ENCODE results near the gene TAGAP. TPM values are rescaled to one million over a fixed set of nuclear protein-coding genes. Genes with fewer than 3 reads are reported as not detected.

The TAGAP gene
- total and polyA plus RNA-seq, 4 experiments from 2014 or later = 160 to 276 (median 188) TPM

DNA sequence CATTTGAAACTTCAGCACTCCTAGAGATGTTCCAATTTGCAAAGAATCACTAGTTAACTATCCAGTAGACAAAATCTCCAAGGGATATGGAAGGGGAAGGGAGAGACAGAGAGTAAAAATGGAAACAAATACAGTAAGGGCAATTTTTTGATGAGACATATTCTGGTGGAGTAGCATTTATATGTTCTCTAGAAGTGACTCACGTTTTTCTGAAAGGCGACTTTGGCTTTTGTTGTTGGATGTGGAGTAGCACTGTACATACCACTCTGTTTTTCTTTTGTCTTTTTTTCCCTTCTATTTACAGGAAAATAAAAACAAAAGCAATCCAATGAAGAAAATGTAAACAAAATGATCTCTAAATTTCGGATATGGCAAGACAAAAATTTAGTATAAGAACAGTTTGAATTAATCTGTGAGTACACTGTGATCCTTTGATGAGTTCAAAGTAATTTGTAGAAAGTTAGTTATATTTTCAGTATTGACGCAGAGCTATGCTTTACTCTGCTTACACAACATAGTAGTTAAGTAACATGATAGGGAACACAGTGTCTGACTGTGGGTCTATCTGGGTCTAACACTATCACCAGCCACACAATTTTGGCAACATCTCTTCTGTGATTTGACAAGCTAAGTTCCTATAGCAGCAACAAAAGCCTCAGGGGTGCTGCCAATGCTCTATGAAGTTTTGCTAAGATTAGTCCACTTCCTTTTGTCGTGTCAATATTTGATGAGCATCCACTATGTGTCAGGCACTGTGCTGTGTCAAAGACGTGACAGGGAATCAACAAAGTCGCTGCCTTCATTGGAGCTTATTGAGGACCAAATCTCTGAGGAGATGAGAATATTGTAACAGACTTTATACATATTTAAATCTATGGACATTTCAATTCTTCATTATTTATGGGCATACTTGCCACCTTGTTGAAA is 27.3 kb upstream of the TAGAP start:
- H3K4me1 ChIP-seq (ENCODE audit: insufficient read depth, low read length) = peaks cover 13% of the 10 kb centered on the region
- H3K9me3 Mint-ChIP-seq = peaks cover 0 to 5% (median 0%) of the 10 kb centered on the region in 8 donors
- no peaks in the 10 kb centered on the region for H3K36me3 ChIP-seq (ENCODE audit: insufficient read depth, low read length)
- H3K9me3 ChIP-seq (ENCODE audit: control insufficient read depth in 1 of 2, low read length in 2 of 2) = no peaks in the 10 kb centered on the region
- ChIA-PET POLR2A (ENCODE audit: partially characterized antibody) (interaction anchor here (0.8 to 5.4 kb wide), 4 partner anchors 7 to 29 kb away, joined by 3 to 53 read pairs (median 3); no protein-coding TSS in a partner anchor), CTCF (ENCODE audit: partially characterized antibody) (interaction anchor here (1.0 to 1.2 kb wide), 2 partner anchors 10 to 26 kb away, joined by 3 read pairs; no protein-coding TSS in a partner anchor)
- H3K4me1 Mint-ChIP-seq = peaks cover 21 to 37% (median 29%) of the 10 kb centered on the region in 4 donors
- intact Hi-C loops (cut with micrococcal nuclease) = no loop called here
- H3K27ac ChIP-seq (ENCODE audit: low read depth, low read length) = no peak overlapping the region
- no peaks in the 10 kb centered on the region for H3K27me3 ChIP-seq (ENCODE audit: insufficient read depth, low read length)
- no peak overlapping the region for H3K27ac Mint-ChIP-seq
- peaks cover 3% of the 10 kb centered on the region in 2 donors for H3K27me3 Mint-ChIP-seq
- no peak overlapping the region for H3K4me3 ChIP-seq (ENCODE audit: low read length in 2 of 2)
- H3K4me3 Mint-ChIP-seq = no peak overlapping the region
- no peaks in the 10 kb centered on the region for H3K36me3 Mint-ChIP-seq
- no peak for DNase-seq

GRCh38 chr6:159068904-159069578 is 24.2 kb upstream of the TAGAP start:
- ChIA-PET POLR2A (ENCODE audit: partially characterized antibody) (interaction anchor here (0.6 to 17.1 kb wide), 2 partner anchors 29 to 39 kb away, joined by 3 to 564 read pairs; partner anchors contain the start of gene TAGAP), CTCF (ENCODE audit: partially characterized antibody) (no interaction called here)
- intact Hi-C loops (cut with micrococcal nuclease) = no loop called here
- no peak for DNase-seq
- no peak overlapping the region for H3K4me3 ChIP-seq (ENCODE audit: low read length in 2 of 2)
- Mint-ChIP-seq H3K27ac (peak overlapping the region in 4 of 7 donors; percentile 10 to 70 (median 32)), H3K9me3 (peaks cover 0 to 2% (median 0%) of the 10 kb centered on the region in 8 donors), H3K4me1 (peaks cover 35 to 47% (median 44%) of the 10 kb centered on the region in 4 donors), H3K27me3 (peaks cover 3% of the 10 kb centered on the region in 2 donors), H3K4me3 (no peak overlapping the region), H3K36me3 (no peaks in the 10 kb centered on the region)
- H3K4me1 ChIP-seq (ENCODE audit: insufficient read depth, low read length) = peaks cover 34% of the 10 kb centered on the region
- no peaks in the 10 kb centered on the region for H3K27me3 ChIP-seq (ENCODE audit: insufficient read depth, low read length)
- H3K36me3 ChIP-seq (ENCODE audit: insufficient read depth, low read length) = no peaks in the 10 kb centered on the region
- no peaks in the 10 kb centered on the region for H3K9me3 ChIP-seq (ENCODE audit: control insufficient read depth in 1 of 2, low read length in 2 of 2)
- H3K27ac ChIP-seq (ENCODE audit: low read depth, low read length) = no peak overlapping the region

GRCh38 chr6:159067334-159067733 is 22.5 kb upstream of the TAGAP start:
- POLR2A ChIA-PET (ENCODE audit: partially characterized antibody) = interaction anchor here (0.9 to 17.1 kb wide), 4 partner anchors 7 to 58 kb away, joined by 3 to 564 read pairs (median 28); partner anchors contain the start of gene TAGAP
- Histone ChIP-seq H3K4me3 (ENCODE audit: low read length in 2 of 2) (no peak overlapping the region), H3K36me3 (ENCODE audit: insufficient read depth, low read length) (no peaks in the 10 kb centered on the region), H3K27ac (ENCODE audit: low read depth, low read length) (no peak overlapping the region), H3K27me3 (ENCODE audit: insufficient read depth, low read length) (no peaks in the 10 kb centered on the region), H3K4me1 (ENCODE audit: insufficient read depth, low read length) (peaks cover 51% of the 10 kb centered on the region), H3K9me3 (ENCODE audit: control insufficient read depth in 1 of 2, low read length in 2 of 2) (no peaks in the 10 kb centered on the region)
- Mint-ChIP-seq H3K27ac (peak overlapping the region; percentile 3 to 83 (median 48)), H3K36me3 (no peaks in the 10 kb centered on the region), H3K4me1 (peaks cover 51 to 64% (median 57%) of the 10 kb centered on the region in 4 donors), H3K4me3 (peak overlapping the region in 3 of 8 donors; percentile 34 to 60 (median 39)), H3K9me3 (peaks cover 0 to 2% (median 0%) of the 10 kb centered on the region in 8 donors), H3K27me3 (no peaks in the 10 kb centered on the region)
- intact Hi-C loops (cut with micrococcal nuclease) = no loop called here
- CTCF ChIA-PET (ENCODE audit: partially characterized antibody) = no interaction called here
- DNase-seq = no peak

DNA sequence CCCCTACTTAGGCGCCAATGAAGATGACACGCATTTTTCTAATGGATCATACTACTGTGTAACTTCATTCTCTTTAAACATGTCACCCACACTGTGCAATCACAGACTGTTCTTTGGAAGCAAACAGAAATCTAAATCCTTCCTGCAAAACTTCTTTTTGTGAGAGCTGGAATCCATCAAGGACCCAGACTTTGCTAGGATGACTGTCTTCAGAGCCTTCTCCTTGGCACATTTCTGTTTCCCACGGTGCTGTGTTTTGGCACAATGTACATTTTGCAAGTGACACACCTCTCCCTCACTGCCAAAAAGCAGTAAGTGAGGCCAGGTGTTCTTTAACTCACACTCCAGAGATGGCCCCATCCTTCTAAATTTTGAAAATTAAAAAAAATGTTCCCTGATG is 21.7 kb upstream of the TAGAP start:
- Mint-ChIP-seq H3K27ac (peak overlapping the region in 5 of 7 donors; percentile 27 to 98 (median 94)), H3K36me3 (no peaks in the 10 kb centered on the region), H3K9me3 (peaks cover 0 to 2% (median 0%) of the 10 kb centered on the region in 8 donors), H3K4me1 (peaks cover 59 to 72% (median 66%) of the 10 kb centered on the region in 4 donors), H3K27me3 (no peaks in the 10 kb centered on the region), H3K4me3 (no peak overlapping the region)
- Histone ChIP-seq H3K27ac (ENCODE audit: low read depth, low read length) (no peak overlapping the region), H3K4me3 (ENCODE audit: low read length in 2 of 2) (no peak overlapping the region), H3K9me3 (ENCODE audit: control insufficient read depth in 1 of 2, low read length in 2 of 2) (no peaks in the 10 kb centered on the region), H3K27me3 (ENCODE audit: insufficient read depth, low read length) (no peaks in the 10 kb centered on the region), H3K4me1 (ENCODE audit: insufficient read depth, low read length) (peaks cover 60% of the 10 kb centered on the region), H3K36me3 (ENCODE audit: insufficient read depth, low read length) (no peaks in the 10 kb centered on the region)
- CTCF ChIA-PET (ENCODE audit: partially characterized antibody) = interaction anchor here (1.3 to 4.6 kb wide), 5 partner anchors 9 to 41 kb away, joined by 3 to 74 read pairs (median 20); partner anchors contain the start of gene TAGAP
- POLR2A ChIA-PET (ENCODE audit: partially characterized antibody) = interaction anchor here (4.6 to 17.1 kb wide), 4 partner anchors 8 to 39 kb away, joined by 53 to 564 read pairs (median 85); partner anchors contain the start of gene TAGAP
- DNase-seq = no peak
- intact Hi-C loops (cut with micrococcal nuclease) = no loop called here

GRCh38 chr6:159065759-159066329 is 21.1 kb upstream of the TAGAP start:
- CTCF ChIA-PET (ENCODE audit: partially characterized antibody) = interaction anchor here (0.7 to 4.6 kb wide), 11 partner anchors 10 to 69 kb away, joined by 3 to 74 read pairs (median 10); partner anchors contain the start of gene TAGAP
- peaks cover 66% of the 10 kb centered on the region for H3K4me1 ChIP-seq (ENCODE audit: insufficient read depth, low read length)

DNA sequence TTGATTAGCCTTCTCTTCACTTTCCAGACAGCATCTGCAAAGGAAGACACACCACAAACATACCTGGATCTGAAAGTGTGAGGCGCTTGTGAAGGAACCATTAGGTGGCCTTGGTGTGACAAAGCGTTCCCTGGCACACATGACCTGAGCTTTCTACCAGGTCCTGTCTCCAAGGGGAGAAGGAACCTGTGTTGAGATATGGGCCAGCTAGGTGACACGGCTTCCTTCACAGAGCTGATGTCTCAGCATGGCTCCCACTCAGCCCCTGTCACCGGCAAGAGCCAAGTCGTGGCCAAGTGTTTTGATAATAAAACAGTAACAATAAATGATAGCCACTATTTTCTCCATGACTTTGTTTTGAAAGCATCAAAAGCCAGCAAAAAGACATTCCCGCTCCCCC is 20.3 kb upstream of the TAGAP start:
- Histone ChIP-seq H3K4me1 (ENCODE audit: insufficient read depth, low read length) (peaks cover 69% of the 10 kb centered on the region), H3K9me3 (ENCODE audit: control insufficient read depth in 1 of 2, low read length in 2 of 2) (no peaks in the 10 kb centered on the region), H3K36me3 (ENCODE audit: insufficient read depth, low read length) (no peaks in the 10 kb centered on the region), H3K4me3 (ENCODE audit: low read length in 2 of 2) (no peak overlapping the region), H3K27ac (ENCODE audit: low read depth, low read length) (peak overlapping the region; percentile 57), H3K27me3 (ENCODE audit: insufficient read depth, low read length) (no peaks in the 10 kb centered on the region)
- H3K36me3 Mint-ChIP-seq = no peaks in the 10 kb centered on the region
- peak overlapping the region; percentile 88 to 99 (median 98) for H3K27ac Mint-ChIP-seq
- no peak for DNase-seq
- no peaks in the 10 kb centered on the region for H3K27me3 Mint-ChIP-seq
- intact Hi-C loops (cut with micrococcal nuclease) = no loop called here
- POLR2A ChIA-PET (ENCODE audit: partially characterized antibody) = interaction anchor here (0.8 to 17.1 kb wide), 11 partner anchors 8 to 66 kb away, joined by 4 to 564 read pairs (median 21); partner anchors contain the start of gene TAGAP
- CTCF ChIA-PET (ENCODE audit: partially characterized antibody) = interaction anchor here (0.7 to 4.6 kb wide), 14 partner anchors 10 to 69 kb away, joined by 3 to 74 read pairs (median 7); partner anchors contain the start of gene TAGAP
- H3K4me3 Mint-ChIP-seq = peak overlapping the region in 7 of 8 donors; percentile 66 to 80 (median 73)
- H3K4me1 Mint-ChIP-seq = peaks cover 61 to 86% (median 76%) of the 10 kb centered on the region in 4 donors
- peaks cover 0 to 2% (median 0%) of the 10 kb centered on the region in 8 donors for H3K9me3 Mint-ChIP-seq

More at GRCh38 chr6:159065759-159066329, 21.1 kb upstream of the TAGAP start:
- no peaks in the 10 kb centered on the region for H3K27me3 Mint-ChIP-seq
- Histone ChIP-seq H3K27me3 (ENCODE audit: insufficient read depth, low read length) (no peaks in the 10 kb centered on the region), H3K27ac (ENCODE audit: low read depth, low read length) (peak overlapping the region; percentile 57), H3K9me3 (ENCODE audit: control insufficient read depth in 1 of 2, low read length in 2 of 2) (no peaks in the 10 kb centered on the region), H3K36me3 (ENCODE audit: insufficient read depth, low read length) (no peaks in the 10 kb centered on the region), H3K4me3 (ENCODE audit: low read length in 2 of 2) (no peak overlapping the region)
- peak overlapping the region in 5 of 8 donors; percentile 26 to 69 (median 41) for H3K4me3 Mint-ChIP-seq
- DNase-seq = no peak
- H3K27ac Mint-ChIP-seq = peak overlapping the region in 6 of 7 donors; percentile 88 to 99 (median 98)
- H3K9me3 Mint-ChIP-seq = peaks cover 0 to 2% (median 0%) of the 10 kb centered on the region in 8 donors
- H3K36me3 Mint-ChIP-seq = no peaks in the 10 kb centered on the region
- intact Hi-C loops (cut with micrococcal nuclease) = no loop called here
- POLR2A ChIA-PET (ENCODE audit: partially characterized antibody) = interaction anchor here (1.2 to 17.1 kb wide), 8 partner anchors 9 to 48 kb away, joined by 4 to 564 read pairs (median 50); partner anchors contain the start of gene TAGAP
- H3K4me1 Mint-ChIP-seq = peaks cover 59 to 79% (median 70%) of the 10 kb centered on the region in 4 donors

All from CD4-positive, alpha-beta memory T cell (primary cell).